Aorta (tissue), 5 donors: ENCODE data around the gene PRKCE. TPM values are rescaled to one million over a fixed set of nuclear protein-coding genes. Genes with fewer than 3 reads are reported as not detected.
"Not testable (repeated sequence)": the region's sequence is repeated elsewhere in the genome, so short reads cannot be mapped to it uniquely, and the experiment has no call there.

Experiments used
- ATAC-seq: fragments of 200-7000 bp; cut with Tn5 transposase; one replicate; pipeline ENCODE4 v1.9.1; 2022; ENCODE audit warnings: moderate library complexity; ENCODE audit not compliant: low FRiP score
- DNase-seq, 2 donors: peaks; one replicate each; pipeline ENCODE4 v3.0.0-alpha.2; 2020
- H3K27ac ChIP-seq, 2 donors: one replicate each; pipeline ENCODE4 v1.5.1; 2013; ENCODE audit warnings: low read length in 2 of 2, mild to moderate bottlenecking in 2 of 2, moderate library complexity in 2 of 2, control low read depth in 1 of 2, inconsistent platforms in 1 of 2, low read depth in 1 of 2
- H3K27me3 ChIP-seq, 2 donors: one replicate each; pipeline ENCODE4 v1.6.1; 2013; ENCODE audit warnings: control low read depth in 1 of 2, low read length in 1 of 2, mild to moderate bottlenecking in 1 of 2, moderate library complexity in 1 of 2; ENCODE audit not compliant: insufficient read depth in 2 of 2, control insufficient read depth in 1 of 2
- H3K36me3 ChIP-seq, 2 donors: one replicate each; pipeline ENCODE4 v1.6.1; 2013; ENCODE audit warnings: control low read depth in 1 of 2, low read length in 1 of 2, mild to moderate bottlenecking in 1 of 2; ENCODE audit not compliant: insufficient read depth in 2 of 2, control insufficient read depth in 1 of 2
- H3K4me1 ChIP-seq, 2 donors: one replicate each; pipeline ENCODE4 v1.6.1; 2013; ENCODE audit warnings: low read length in 2 of 2, control low read depth in 1 of 2, mild to moderate bottlenecking in 1 of 2, moderate library complexity in 1 of 2; ENCODE audit not compliant: insufficient read depth in 2 of 2, control insufficient read depth in 1 of 2
- H3K4me3 ChIP-seq, 2 donors: one replicate each; pipeline ENCODE4 v1.5.1; 2013; ENCODE audit warnings: low read length in 2 of 2, control low read depth in 1 of 2, mild to moderate bottlenecking in 1 of 2
- H3K9me3 ChIP-seq: one replicate; pipeline ENCODE4 v1.6.1; 2013; ENCODE audit warnings: mild to moderate bottlenecking, low read length; ENCODE audit not compliant: control insufficient read depth
- WGBS, 2 donors: extraction: QIAGEN DNeasy Blood & Tissue Kit; methylation state at CpG; one replicate each; pipeline ENCODE4 v1.1.7; 2013; 5-methylcytosine and 5-hydroxymethylcytosine counted together
- intact Hi-C, 2 donors: fragments of 100-400 bp; cut with DNase I; formaldehyde crosslinking; loops; one replicate each; pipeline versions ENCODE4 v1.14.2 to v1.15.0; 2022
- polyA plus RNA-seq, 2 donors: library from polyadenylated mRNA; stranded (reverse); fragments of 200-250 nt; gene quantifications; one replicate each; pipeline ENCODE4 v1.2.3, GENCODE V29; 2013
- total RNA-seq, 2 donors: library from RNA; stranded (reverse); fragmentation: NEBNext Ultra II Directional; extraction: Animal tissue kit (Norgen Biotek cat#: 25700); gene quantifications; one replicate each; pipeline ENCODE4 v1.2.1, GENCODE V29; 2021
- donor health status: healthy with polysubstance abuse.
- donor health status: Bipolar disorder and iron deficiency.
- donor health status: DM: no; HTN: no; CAD: no.
- donor health status: DM: no; HTN: no; CAD: no.
- donor health status: DM: yes; HTN: yes; CAD: no.

Gene PRKCE
- total and polyA plus RNA-seq, 4 donors: 1.5 to 23.8 (median 11.2) TPM

- DNase-seq (no peak), ATAC-seq (no peak)
- Histone ChIP-seq H3K36me3 (no peaks in the 10 kb centered on the region), H3K4me3 (no peak overlapping the region), H3K4me1 (no peaks in the 10 kb centered on the region), H3K27me3 (no peaks in the 10 kb centered on the region), H3K27ac (no peak overlapping the region), H3K9me3 (no peaks in the 10 kb centered on the region)
- intact Hi-C loops: no loop called here
- WGBS, 2 donors: 65 to 66% methylated on average over 5 of the region's 5 CpGs
These were observed 258.3 kb downstream of the PRKCE start for GRCh38 chr2:45909677-45910191.

GRCh38 chr2:45910473-45911060 lies 259.1 kb downstream of the PRKCE start:
- WGBS, 2 donors: 94 to 95% methylated on average over 7 of the region's 7 CpGs
- DNase-seq: no peak
- no peaks in the 10 kb centered on the region for H3K4me1 ChIP-seq
- no peaks in the 10 kb centered on the region for H3K36me3 ChIP-seq
- H3K4me3 ChIP-seq: no peak overlapping the region
- no peaks in the 10 kb centered on the region for H3K9me3 ChIP-seq
- no peak overlapping the region for H3K27ac ChIP-seq
- H3K27me3 ChIP-seq: no peaks in the 10 kb centered on the region
- no peak for ATAC-seq
- intact Hi-C loops: no loop called here

GRCh38 chr2:45911538-45911937 lies 260.1 kb downstream of the PRKCE start:
- Histone ChIP-seq H3K9me3 (no peaks in the 10 kb centered on the region), H3K4me3 (no peak overlapping the region), H3K4me1 (no peaks in the 10 kb centered on the region), H3K27ac (no peak overlapping the region), H3K36me3 (no peaks in the 10 kb centered on the region), H3K27me3 (no peaks in the 10 kb centered on the region)
- no peak for DNase-seq
- 91 to 99% methylated on average over 3 of the region's 3 CpGs for WGBS, 2 donors
- no peak for ATAC-seq
- intact Hi-C loops: no loop called here

GRCh38 chr2:45912109-45912508 lies 260.6 kb downstream of the PRKCE start:
- intact Hi-C loops: no loop called here
- Histone ChIP-seq H3K9me3 (no peaks in the 10 kb centered on the region), H3K4me3 (no peak overlapping the region), H3K36me3 (no peaks in the 10 kb centered on the region), H3K4me1 (no peaks in the 10 kb centered on the region), H3K27me3 (no peaks in the 10 kb centered on the region), H3K27ac (no peak overlapping the region)
- WGBS, 2 donors: 91 to 93% methylated on average over 5 of the region's 5 CpGs
- DNase-seq (no peak), ATAC-seq (no peak)

GRCh38 chr2:45913539-45913938 lies 262.1 kb downstream of the PRKCE start:
- Histone ChIP-seq H3K9me3 (no peaks in the 10 kb centered on the region), H3K27me3 (no peaks in the 10 kb centered on the region), H3K4me1 (no peaks in the 10 kb centered on the region), H3K4me3 (no peak overlapping the region), H3K36me3 (no peaks in the 10 kb centered on the region), H3K27ac (no peak overlapping the region)
- ATAC-seq: no peak
- 90 to 93% methylated on average over 2 of the region's 2 CpGs for WGBS, 2 donors
- no peak for DNase-seq
- intact Hi-C loops: no loop called here

- Histone ChIP-seq H3K27ac (no peak overlapping the region), H3K4me1 (no peaks in the 10 kb centered on the region), H3K4me3 (no peak overlapping the region), H3K9me3 (no peaks in the 10 kb centered on the region), H3K36me3 (no peaks in the 10 kb centered on the region), H3K27me3 (no peaks in the 10 kb centered on the region)
- no peak for DNase-seq
- ATAC-seq: no peak
- 97 to 98% methylated on average over 5 of the region's 5 CpGs for WGBS, 2 donors
- intact Hi-C loops: no loop called here
These were observed 264.0 kb downstream of the PRKCE start for GRCh38 chr2:45915523-45915922.

GRCh38 chr2:45917561-45918176 lies 266.2 kb downstream of the PRKCE start:
- H3K27me3 ChIP-seq, intact Hi-C loops, H3K4me1 ChIP-seq, ATAC-seq, H3K4me3 ChIP-seq, DNase-seq, H3K36me3 ChIP-seq, H3K9me3 ChIP-seq, H3K27ac ChIP-seq: not testable (repeated sequence)
- WGBS, 2 donors: 98% methylated on average over 43 to 49 of the region's 49 CpGs

- H3K36me3 ChIP-seq: no peaks in the 10 kb centered on the region
- H3K9me3 ChIP-seq: no peaks in the 10 kb centered on the region
- H3K4me1 ChIP-seq: no peaks in the 10 kb centered on the region
- WGBS, 2 donors: 94 to 96% methylated on average over 7 of the region's 7 CpGs
- DNase-seq: no peak
- H3K27me3 ChIP-seq: no peaks in the 10 kb centered on the region
- H3K4me3 ChIP-seq: no peak overlapping the region
- ATAC-seq: no peak
- no peak overlapping the region for H3K27ac ChIP-seq
- intact Hi-C loops: no loop called here
These were observed 267.1 kb downstream of the PRKCE start for GRCh38 chr2:45918463-45919159.
